ENCODE data around the gene PDHB. TPM values are rescaled to one million over a fixed set of nuclear protein-coding genes. Genes with fewer than 3 reads are reported as not detected.

The PDHB gene
- polyA plus RNA-seq, 1 donor from 2014 or later, result 85.8 TPM

DNA sequence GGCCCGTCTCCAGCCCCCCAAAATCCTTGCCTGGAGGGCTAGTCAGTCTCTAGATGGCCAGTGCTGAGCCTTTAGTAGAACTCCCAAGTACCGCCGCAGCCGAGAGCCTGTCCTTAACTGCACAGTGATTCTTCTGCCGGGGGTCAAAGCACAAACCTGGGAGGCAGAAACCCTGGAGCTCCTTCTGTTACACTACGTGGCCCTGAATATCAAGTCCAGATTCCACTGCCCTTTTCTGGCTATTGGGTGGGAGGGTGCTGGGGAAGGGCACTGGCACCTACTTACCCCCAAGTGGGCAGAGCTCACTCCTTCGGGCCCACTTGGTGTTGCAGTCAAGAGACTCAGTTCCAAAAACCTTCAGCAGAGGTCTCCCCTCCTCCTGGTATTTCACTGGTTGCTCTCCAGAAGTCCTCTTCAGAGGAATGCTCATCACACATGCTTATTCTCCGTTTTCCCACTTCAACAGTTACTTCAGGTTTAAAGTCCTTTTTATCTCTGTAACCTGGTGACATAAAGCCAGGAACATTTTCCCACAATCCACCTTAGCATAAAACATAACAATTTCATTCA lies 10.8 kb downstream of the PDHB start:
- Mint-ChIP-seq H3K27me3 (no peaks in the 10 kb centered on the region), H3K9me3 (no peaks in the 10 kb centered on the region), H3K27ac (peak overlapping the region; percentile 13 to 59 (median 30)), H3K4me3 (no peak overlapping the region), H3K36me3 (peaks cover 3% of the 10 kb centered on the region), H3K4me1 (peaks cover 28 to 32% (median 31%) of the 10 kb centered on the region in 3 donors)

DNA sequence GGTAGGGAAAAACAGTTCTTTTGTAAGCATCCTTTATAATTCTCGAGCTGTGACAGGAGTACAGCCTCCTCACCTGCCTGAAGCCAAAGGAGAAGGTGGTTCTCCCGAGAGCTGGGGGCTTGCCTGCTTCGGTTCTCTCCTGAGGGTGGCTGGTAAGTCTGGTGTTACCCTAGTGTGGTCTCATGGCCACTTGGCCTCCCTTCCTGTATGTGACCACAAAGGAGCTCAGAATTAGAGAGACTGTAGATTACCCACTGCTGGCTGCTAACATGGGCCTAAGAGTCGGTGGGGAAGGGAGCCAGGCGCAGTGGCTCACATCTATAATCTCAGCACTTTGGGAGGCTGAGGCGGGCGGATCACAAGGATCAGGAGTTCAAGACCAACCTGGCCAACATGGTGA lies 12.6 kb downstream of the PDHB start:
- peak overlapping the region in 1 of 4 donors; percentile 91 for H3K4me3 Mint-ChIP-seq
- H3K4me1 Mint-ChIP-seq, result peaks cover 29 to 32% (median 31%) of the 10 kb centered on the region in 3 donors
- peaks cover 1% of the 10 kb centered on the region for H3K36me3 Mint-ChIP-seq
- H3K9me3 Mint-ChIP-seq, result no peaks in the 10 kb centered on the region
- peak overlapping the region; percentile 80 to 90 (median 89) for H3K27ac Mint-ChIP-seq
- no peaks in the 10 kb centered on the region for H3K27me3 Mint-ChIP-seq

DNA sequence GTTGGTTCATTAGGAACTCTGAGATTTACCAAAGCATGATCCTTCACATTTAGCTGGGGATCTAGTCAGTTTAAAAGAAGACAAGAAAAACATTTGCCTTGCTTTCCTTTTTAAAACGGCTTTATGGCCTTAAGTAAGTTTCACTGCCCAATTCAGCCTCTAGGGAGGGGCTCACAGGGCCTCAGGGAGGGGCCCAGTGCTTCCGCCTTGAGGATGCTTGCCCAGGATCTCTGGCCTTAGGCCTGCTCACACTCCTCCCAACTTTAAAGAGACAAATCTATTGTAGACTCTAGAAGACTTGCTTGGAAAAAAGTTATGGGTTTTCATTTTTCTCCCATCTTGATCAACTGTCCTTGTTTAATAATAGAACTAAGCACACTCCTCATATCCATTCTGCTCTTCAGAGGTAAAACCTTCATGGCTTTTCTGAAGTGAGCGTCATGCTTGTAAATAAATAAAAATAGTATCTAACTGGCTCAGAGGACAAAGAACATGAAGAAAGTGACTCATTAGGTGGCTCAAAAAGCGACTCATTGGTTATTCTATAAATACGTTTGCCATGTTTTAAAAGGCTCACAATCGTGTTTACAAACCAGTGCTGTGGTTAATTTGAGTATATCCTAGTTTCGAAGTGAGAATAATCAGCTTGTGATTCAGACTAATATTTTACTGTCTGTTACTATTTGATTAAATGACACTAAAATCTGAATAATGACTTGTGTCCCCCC lies 13.7 kb downstream of the PDHB start:
- peaks cover 3% of the 10 kb centered on the region for H3K36me3 Mint-ChIP-seq
- no peaks in the 10 kb centered on the region for H3K27me3 Mint-ChIP-seq
- H3K4me3 Mint-ChIP-seq, result peak overlapping the region in 3 of 4 donors; percentile 6 to 91 (median 14)
- peak overlapping the region; percentile 80 to 90 (median 89) for H3K27ac Mint-ChIP-seq
- peaks cover 31 to 34% (median 32%) of the 10 kb centered on the region in 3 donors for H3K4me1 Mint-ChIP-seq
- no peaks in the 10 kb centered on the region for H3K9me3 Mint-ChIP-seq

DNA sequence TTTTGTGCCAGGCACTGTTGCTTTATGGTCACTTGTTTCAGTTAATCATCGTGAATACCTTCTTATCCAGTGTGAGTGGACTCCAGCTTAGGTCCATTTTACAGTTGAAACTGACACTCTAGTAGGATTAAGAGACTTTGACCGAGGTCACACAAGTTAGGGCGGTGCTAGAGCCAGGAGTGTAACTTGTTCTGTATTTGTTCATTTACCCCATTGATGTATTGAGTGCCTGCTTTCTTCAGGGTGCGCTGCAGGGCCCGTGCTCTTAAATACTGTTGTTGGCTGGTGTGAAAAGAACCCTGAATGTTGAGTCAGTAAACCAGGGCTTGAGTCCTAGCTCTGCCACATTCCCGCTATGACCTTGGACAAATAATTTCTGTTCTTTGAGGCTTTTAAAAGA lies 15.4 kb downstream of the PDHB start:
- Mint-ChIP-seq H3K4me1 (peaks cover 37 to 43% (median 38%) of the 10 kb centered on the region in 3 donors), H3K36me3 (peaks cover 3% of the 10 kb centered on the region), H3K9me3 (no peaks in the 10 kb centered on the region), H3K4me3 (peak overlapping the region in 2 of 4 donors; percentile 85 to 90), H3K27ac (peak overlapping the region in 2 of 3 donors; percentile 80 to 96), H3K27me3 (no peaks in the 10 kb centered on the region)

DNA sequence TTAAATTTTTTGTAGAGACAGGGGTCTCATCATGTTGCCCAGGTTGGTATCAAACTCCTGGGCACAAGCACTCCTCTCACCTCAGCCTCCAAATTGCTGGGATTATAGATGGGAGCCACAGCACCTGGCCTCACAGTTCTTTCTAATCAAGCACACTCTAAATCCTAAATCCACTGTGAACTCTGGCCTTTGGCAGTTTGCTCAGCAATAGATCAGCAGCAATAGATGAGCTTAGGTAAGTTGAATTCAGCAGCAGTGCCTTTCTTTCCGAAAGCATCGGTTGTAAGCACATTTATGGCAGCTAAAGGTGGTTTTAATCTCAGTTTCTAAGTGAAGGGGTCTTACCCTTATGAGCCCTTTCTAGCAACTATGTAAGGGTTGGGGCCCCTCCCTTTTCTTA lies 16.6 kb downstream of the PDHB start:
- peak overlapping the region in 2 of 3 donors; percentile 44 to 67 for H3K27ac Mint-ChIP-seq
- peaks cover 3% of the 10 kb centered on the region for H3K36me3 Mint-ChIP-seq

DNA sequence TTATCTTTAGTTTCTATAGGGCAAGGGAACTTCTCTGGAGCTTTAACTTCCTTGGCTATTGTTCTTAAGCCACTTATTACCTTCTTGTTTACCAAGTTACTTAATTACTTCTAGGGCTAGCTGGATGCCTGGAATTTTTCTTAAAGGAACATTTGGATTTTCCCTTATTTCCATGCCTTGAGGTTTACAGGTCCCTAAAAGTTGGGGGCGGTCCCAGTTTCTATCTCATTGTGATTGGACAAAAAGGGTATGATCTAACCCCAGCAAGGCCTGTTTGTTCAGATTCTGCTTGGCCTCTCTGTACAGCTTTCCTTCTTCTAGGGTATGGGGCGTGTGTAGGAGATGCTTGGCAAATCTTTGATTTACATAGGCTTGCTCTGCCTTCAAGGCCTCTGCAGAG lies 17.4 kb downstream of the PDHB start:
- Mint-ChIP-seq H3K36me3 (peaks cover 3% of the 10 kb centered on the region), H3K4me1 (peaks cover 40 to 43% (median 42%) of the 10 kb centered on the region in 3 donors), H3K27me3 (no peaks in the 10 kb centered on the region), H3K9me3 (no peaks in the 10 kb centered on the region), H3K27ac (no peak overlapping the region), H3K4me3 (no peak overlapping the region)

More for the DNA sequence above, 16.6 kb downstream of the PDHB start:
- Mint-ChIP-seq H3K4me3 (no peak overlapping the region), H3K27me3 (no peaks in the 10 kb centered on the region), H3K9me3 (no peaks in the 10 kb centered on the region), H3K4me1 (peaks cover 37 to 40% (median 39%) of the 10 kb centered on the region in 3 donors)

DNA sequence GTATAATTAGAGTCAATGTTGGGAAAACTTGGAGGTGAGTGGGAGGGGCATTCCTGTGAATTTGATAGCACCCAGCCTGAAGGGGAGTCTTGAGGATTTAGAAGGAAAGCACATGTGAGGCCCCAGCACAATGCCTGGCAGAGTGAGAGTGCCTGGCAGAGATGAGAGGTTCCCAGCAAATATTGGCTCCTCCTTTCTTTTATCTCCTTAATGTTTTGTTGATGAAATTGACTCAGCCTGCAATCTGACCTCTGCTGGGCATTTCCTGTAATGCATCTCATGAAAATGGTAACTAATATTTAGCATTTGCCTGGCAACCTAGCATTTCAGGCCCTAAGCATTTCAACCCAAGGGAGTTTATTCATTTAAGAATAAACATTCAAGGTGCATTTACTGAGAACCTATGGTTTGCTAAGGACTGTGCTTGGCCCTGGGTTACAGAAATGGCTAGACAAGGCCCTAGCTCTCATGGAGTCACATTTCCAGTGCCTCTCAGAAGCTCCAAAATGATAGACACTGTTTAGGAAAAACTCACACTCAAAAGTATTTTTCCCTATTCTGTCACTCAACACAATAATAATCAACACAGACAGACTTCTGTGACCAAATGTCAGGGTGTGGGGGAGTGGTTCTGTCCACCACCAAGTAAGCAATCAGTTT lies 19.0 kb downstream of the PDHB start:
- Mint-ChIP-seq H3K4me3 (no peak overlapping the region), H3K27ac (peak overlapping the region in 2 of 3 donors; percentile 3 to 31), H3K9me3 (no peaks in the 10 kb centered on the region), H3K27me3 (no peaks in the 10 kb centered on the region), H3K36me3 (peaks cover 3% of the 10 kb centered on the region), H3K4me1 (peaks cover 29 to 33% (median 33%) of the 10 kb centered on the region in 3 donors)

DNA sequence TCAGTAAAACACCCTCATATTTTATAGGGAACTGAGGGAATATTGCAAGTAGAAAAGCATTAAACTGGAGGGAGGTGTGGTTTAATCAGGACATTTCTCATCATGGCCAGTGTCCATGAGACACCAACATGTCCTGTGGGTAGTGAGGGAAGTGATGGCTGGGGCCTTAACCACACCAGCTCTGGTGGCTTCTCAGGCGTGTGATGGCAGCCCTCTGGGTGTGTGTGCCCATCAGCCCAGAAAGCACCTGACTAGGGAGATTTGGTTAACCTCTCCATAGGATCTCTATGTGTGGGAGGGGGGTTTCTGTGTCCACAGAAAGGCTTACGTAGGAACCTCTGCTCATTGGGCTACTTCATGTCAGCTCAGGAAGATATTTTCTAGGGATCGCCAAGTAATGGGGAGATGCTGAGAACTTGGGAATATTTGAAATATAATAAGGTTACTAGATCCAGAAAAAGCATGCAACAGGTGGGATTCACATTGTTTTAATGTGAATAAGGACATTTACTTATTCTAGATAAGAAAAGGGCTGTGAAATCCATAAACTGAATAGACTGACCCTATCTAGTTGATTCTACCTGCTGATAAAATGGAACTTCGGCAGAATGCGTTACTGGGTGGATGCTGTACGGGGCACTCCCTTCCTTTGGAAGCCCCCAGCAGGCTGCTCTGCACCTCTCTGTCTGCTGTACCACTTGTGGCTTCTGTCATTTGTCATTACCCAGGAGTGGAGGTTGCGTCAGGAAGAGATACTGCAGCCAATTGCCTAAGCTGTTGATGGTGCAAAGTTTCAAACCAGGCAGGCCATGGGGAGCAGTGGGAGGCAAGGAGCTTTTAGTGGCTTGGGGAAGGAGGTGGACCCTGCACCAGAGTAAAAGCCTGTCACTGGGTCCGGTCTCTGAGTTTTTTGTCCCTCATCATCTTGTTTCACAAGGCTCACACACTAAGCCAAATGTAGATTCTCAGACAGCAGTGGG lies 21.5 kb downstream of the PDHB start:
- peaks cover 7% of the 10 kb centered on the region for H3K36me3 Mint-ChIP-seq
- peak overlapping the region in 1 of 3 donors; percentile 28 for H3K27ac Mint-ChIP-seq
- H3K27me3 Mint-ChIP-seq, result no peaks in the 10 kb centered on the region
- peaks cover 25 to 30% (median 27%) of the 10 kb centered on the region in 3 donors for H3K4me1 Mint-ChIP-seq
- no peak overlapping the region for H3K4me3 Mint-ChIP-seq
- H3K9me3 Mint-ChIP-seq, result no peaks in the 10 kb centered on the region

DNA sequence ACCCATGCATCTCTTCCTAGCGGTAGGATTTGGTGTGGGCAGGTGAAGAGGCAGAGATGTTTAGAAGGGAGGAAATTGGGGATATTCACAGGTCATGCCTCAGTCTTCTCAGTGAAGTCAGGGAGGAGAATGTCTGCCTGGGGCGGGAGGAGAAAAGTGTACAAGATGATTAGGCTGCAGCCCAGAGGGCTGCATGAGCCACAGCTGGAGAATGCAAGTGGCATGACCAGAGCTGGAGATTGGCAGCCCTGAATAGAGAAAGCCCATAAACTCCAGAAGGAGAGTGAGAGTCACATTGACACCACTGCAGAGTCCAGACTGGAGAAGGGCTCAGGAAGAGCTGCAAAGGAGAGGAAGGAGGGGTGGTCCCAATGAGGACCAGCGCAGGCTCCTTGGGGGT lies 22.6 kb downstream of the PDHB start:
- no peaks in the 10 kb centered on the region for H3K9me3 Mint-ChIP-seq
- H3K36me3 Mint-ChIP-seq, result peaks cover 7% of the 10 kb centered on the region
- peak overlapping the region in 1 of 4 donors; percentile 46 for H3K4me3 Mint-ChIP-seq
- H3K4me1 Mint-ChIP-seq, result peaks cover 27 to 30% (median 30%) of the 10 kb centered on the region in 3 donors
- H3K27ac Mint-ChIP-seq, result no peak overlapping the region
- no peaks in the 10 kb centered on the region for H3K27me3 Mint-ChIP-seq

DNA sequence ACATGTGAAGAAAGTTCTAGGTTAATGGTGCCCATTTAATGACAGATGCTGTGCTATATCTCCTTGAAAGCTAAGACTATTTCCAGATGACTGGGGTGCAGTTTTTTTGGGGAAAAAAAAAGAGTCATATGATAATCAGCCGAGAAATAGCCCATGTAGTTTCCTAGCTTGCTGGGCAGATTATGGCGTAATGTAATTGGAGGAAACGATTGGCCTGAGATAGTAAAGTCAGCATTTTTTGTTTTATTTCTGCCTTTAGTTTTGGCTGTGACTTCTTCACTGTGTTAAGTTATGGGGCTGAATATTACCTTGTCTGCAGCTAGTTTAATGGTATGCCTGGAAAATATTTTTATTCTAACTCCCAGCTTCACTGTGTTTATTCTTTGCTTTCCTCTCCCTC lies 24.0 kb downstream of the PDHB start:
- Mint-ChIP-seq H3K27me3 (no peaks in the 10 kb centered on the region), H3K27ac (no peak overlapping the region), H3K36me3 (peaks cover 5% of the 10 kb centered on the region), H3K4me1 (peaks cover 23 to 33% (median 30%) of the 10 kb centered on the region in 3 donors), H3K4me3 (no peak overlapping the region), H3K9me3 (no peaks in the 10 kb centered on the region)

DNA sequence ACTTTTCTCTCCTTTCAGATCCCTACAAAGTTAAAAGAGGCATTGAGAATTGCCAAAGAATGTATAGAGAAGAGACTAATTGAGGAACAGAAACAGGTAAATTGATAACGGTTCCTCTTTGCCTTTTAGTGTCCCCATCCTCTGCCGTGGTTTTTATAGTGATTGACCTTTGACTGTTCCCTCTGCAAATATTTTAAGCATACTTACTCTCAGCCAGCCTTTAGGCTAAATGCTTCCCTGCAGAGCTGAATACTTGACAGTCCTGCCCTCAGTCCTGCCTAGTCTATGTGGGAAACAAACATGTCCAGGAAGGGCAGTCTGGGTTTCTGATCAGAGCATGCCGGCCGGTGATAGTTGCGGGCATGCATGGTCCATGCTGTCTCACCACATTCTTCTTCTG lies 24.7 kb downstream of the PDHB start:
- H3K4me1 Mint-ChIP-seq, result peaks cover 16 to 30% (median 30%) of the 10 kb centered on the region in 3 donors
- H3K36me3 Mint-ChIP-seq, result peaks cover 5% of the 10 kb centered on the region
- H3K4me3 Mint-ChIP-seq, result peak overlapping the region in 1 of 4 donors; percentile 63
- H3K9me3 Mint-ChIP-seq, result no peaks in the 10 kb centered on the region
- H3K27me3 Mint-ChIP-seq, result no peaks in the 10 kb centered on the region
- H3K27ac Mint-ChIP-seq, result peak overlapping the region in 1 of 3 donors; percentile 70

DNA sequence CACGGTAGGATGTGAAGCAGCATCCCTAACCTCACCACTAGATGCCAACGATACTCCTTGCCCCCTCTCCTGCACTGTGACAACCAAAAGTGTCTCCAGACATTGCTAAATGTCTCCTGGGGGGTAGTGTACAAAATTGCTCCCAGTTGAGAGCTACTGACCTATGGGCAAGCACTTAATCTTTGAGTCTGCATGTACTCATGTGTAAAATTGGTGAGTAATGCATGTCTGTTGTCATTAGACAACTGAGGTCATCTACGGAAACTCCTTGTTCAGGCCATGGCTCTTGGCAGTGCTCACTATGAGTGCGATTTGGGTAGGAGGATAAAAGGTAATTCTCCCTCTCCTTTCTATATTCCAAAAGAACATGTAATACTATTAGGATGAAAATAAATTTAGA lies 29.2 kb downstream of the PDHB start:
- Mint-ChIP-seq H3K36me3 (peaks cover 5% of the 10 kb centered on the region), H3K4me3 (no peak overlapping the region), H3K27ac (peak overlapping the region in 1 of 3 donors; percentile 27), H3K4me1 (peaks cover 17 to 42% (median 25%) of the 10 kb centered on the region in 3 donors), H3K9me3 (no peaks in the 10 kb centered on the region), H3K27me3 (no peaks in the 10 kb centered on the region)

DNA sequence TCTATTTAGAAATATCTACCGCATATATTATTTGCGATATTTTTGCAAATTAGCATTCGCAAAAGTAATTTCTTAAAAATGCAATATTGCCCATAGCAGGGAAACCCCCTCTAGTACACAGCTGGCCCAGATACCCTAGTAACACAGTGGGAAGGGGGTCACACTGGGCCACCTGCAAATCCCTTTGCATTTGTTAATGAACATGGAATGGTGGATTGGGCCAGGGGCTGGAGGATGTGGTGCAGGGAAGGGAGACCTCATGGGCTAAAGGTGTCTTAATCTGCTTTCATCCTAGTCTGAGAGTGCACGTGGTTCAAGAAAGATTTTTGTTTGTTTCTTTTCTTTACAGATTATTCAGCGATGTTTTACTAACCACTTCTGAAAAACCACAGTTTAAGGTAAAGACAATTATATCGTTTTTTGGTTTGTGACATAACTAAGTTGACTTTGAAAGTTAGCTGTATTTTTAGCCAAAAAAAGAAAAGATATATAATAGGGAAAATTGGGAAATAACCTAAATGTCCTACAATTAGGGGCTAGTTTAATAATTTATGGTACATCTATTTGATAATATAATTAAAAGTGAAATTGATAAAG lies 30.0 kb downstream of the PDHB start:
- Mint-ChIP-seq H3K36me3 (no peaks in the 10 kb centered on the region), H3K4me3 (no peak overlapping the region), H3K27ac (peak overlapping the region in 1 of 3 donors; percentile 39), H3K9me3 (no peaks in the 10 kb centered on the region), H3K27me3 (no peaks in the 10 kb centered on the region), H3K4me1 (peaks cover 12 to 37% (median 18%) of the 10 kb centered on the region in 3 donors)
